CD4-positive, alpha-beta T cell (primary cell): Measurements from ENCODE around the gene KHNYN. TPM values are rescaled to one million over a fixed set of nuclear protein-coding genes. Genes with fewer than 3 reads are reported as not detected.
A peak's percentile ranks its signal among the peaks of the same experiment; 100 is the strongest.

ENCODE experiments used
- ATAC-seq: fragments of 200-7000 bp; cut with Tn5 transposase; one replicate; pipeline ENCODE4 v1.10.0; 2022; ENCODE audit warnings: mild to moderate bottlenecking; ENCODE audit not compliant: poor library complexity
- CTCF ChIA-PET: fragments of 350-600 bp; sonication (Branson Sonifier 250); formaldehyde crosslinking; loops from one replicate; lab custom pipeline; 2021; ENCODE audit warnings: antibody characterized with exemption, inconsistent platforms; lab: Charles Lee
- POLR2A ChIA-PET: fragments of 350-600 bp; sonication (Branson Sonifier 250); formaldehyde crosslinking; loops from one replicate; lab custom pipeline; 2021; ENCODE audit warnings: antibody characterized with exemption, inconsistent platforms; lab: Charles Lee
- DNase-seq, 14 experiments: peaks; one replicate each; pipeline ENCODE4 v3.0.0-alpha.2; 2013 to 2020; ENCODE audit warnings: mixed read lengths in 2 of 14
- H3K27ac ChIP-seq, 2 donors: one replicate each; pipeline versions ENCODE4 v1.5.1 to v1.7.0; 2013; ENCODE audit warnings: low read length in 2 of 2, low read depth in 1 of 2, mild to moderate bottlenecking in 1 of 2
- H3K27me3 ChIP-seq, 2 experiments: 1 replicate in 1 of 2; 2 replicates in 1 of 2; pipeline versions ENCODE4 v1.6.1 to v1.7.0; 2013; ENCODE audit warnings: low read length in 2 of 2, control low read depth in 1 of 2, mild to moderate bottlenecking in 1 of 2, moderate library complexity in 1 of 2; ENCODE audit not compliant: insufficient read depth in 2 of 2, control insufficient read depth in 1 of 2
- H3K36me3 ChIP-seq: one replicate; pipeline ENCODE4 v1.6.1; 2013; ENCODE audit warnings: low read length, control low read depth; ENCODE audit not compliant: insufficient read depth
- H3K4me1 ChIP-seq: one replicate; pipeline ENCODE4 v1.6.1; 2013; ENCODE audit warnings: low read length, control low read depth; ENCODE audit not compliant: insufficient read depth
- H3K4me3 ChIP-seq: one replicate; pipeline ENCODE4 v1.5.1; 2013; ENCODE audit warnings: mild to moderate bottlenecking, low read length, moderate library complexity
- H3K9me3 ChIP-seq, 2 experiments: 1 replicate in 1 of 2; 2 replicates in 1 of 2; pipeline versions ENCODE4 v1.6.1 to v1.7.0; 2013; ENCODE audit warnings: low read length in 2 of 2, mild to moderate bottlenecking in 2 of 2, control low read depth in 1 of 2, moderate library complexity in 1 of 2; ENCODE audit not compliant: control insufficient read depth in 1 of 2, insufficient read depth in 1 of 2
- H3K27ac Mint-ChIP-seq: one replicate; pipeline ENCODE4 v1.8.0; 2020; ENCODE audit warnings: mixed read lengths
- H3K27me3 Mint-ChIP-seq: one replicate; pipeline ENCODE4 v1.8.0; 2021; ENCODE audit warnings: mixed read lengths
- H3K36me3 Mint-ChIP-seq: one replicate; pipeline ENCODE4 v1.8.0; 2021; ENCODE audit warnings: low read depth, mixed read lengths
- H3K4me1 Mint-ChIP-seq: one replicate; pipeline ENCODE4 v1.8.0; 2021; ENCODE audit warnings: low read depth, mixed read lengths
- H3K4me3 Mint-ChIP-seq: one replicate; pipeline ENCODE4 v1.8.0; 2020; ENCODE audit warnings: mild to moderate bottlenecking, mixed read lengths
- H3K9me3 Mint-ChIP-seq: one replicate; pipeline ENCODE4 v1.8.0; 2020; ENCODE audit warnings: mixed read lengths
- CTCF ChIP-seq: fragments of 200-600 bp; IDR thresholded peaks from one replicate; pipeline ENCODE4 v1.8.0; 2022; ENCODE audit warnings: antibody characterized with exemption, mild to moderate bottlenecking
- intact Hi-C, 2 experiments: fragments of 100-400 bp; cut with DNase I in 1 of 2; cut with micrococcal nuclease in 1 of 2; formaldehyde crosslinking; loops; one replicate each; pipeline versions ENCODE4 v1.15.1 to v1.9.0; 2023 to 2025; cut with DNase I, micrococcal nuclease
- total RNA-seq, 174 experiments: library from RNA in 2 of 174; stranded (reverse) in 2 of 174; gene quantifications; one replicate each; pipeline ENCODE4 v1.2.3 and lab custom pipeline; 2021 to 2026

KHNYN gene
- total RNA-seq, 2 experiments from 2014 or later, result 170 to 173 TPM

DNA sequence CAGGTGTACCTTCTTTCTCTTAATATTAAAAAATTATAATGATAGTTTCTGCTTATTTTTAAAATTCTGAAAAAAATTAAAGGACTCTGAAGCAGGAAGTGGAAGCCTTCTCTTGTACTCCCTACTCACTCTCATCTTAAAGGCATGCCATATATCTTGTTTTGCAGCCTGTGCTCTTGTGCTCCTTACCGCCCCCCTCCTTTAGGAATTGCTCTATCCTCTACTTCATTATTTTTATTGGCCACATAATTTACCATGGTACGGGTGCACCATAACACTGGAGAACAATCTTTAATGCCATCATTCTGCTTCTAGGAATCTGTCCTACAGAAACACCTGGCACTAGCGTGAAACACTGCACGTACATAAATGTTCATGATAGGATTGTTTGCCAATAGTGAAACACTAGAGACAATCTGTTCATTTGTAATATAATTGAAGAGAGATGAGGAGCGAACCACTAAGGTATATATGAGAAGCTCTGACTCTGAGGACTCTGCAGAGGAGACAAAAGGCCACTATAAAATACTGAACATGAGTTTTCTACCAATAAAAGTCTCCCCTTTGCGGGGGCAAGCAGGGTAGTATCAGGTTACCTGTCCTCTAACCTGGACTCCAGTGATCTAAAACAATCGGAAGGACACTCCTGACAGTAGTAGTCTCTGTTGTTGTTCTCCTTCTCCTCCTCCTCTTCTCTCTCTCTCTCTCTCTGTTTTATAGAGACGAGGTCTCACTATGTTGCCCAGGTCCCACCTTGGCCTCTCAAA lies 37.2 kb upstream of the KHNYN start:
- Mint-ChIP-seq H3K4me1 (no peaks in the 10 kb centered on the region), H3K27me3 (peaks cover 24% of the 10 kb centered on the region), H3K4me3 (no peak overlapping the region), H3K9me3 (no peaks in the 10 kb centered on the region), H3K27ac (no peak overlapping the region), H3K36me3 (no peaks in the 10 kb centered on the region)
- Histone ChIP-seq H3K27me3 (peaks cover 0 to 10% of the 10 kb centered on the region in 2 experiments), H3K9me3 (no peaks in the 10 kb centered on the region), H3K27ac (no peak overlapping the region), H3K4me1 (no peaks in the 10 kb centered on the region), H3K4me3 (no peak overlapping the region), H3K36me3 (no peaks in the 10 kb centered on the region)
- DNase-seq (no peak), ATAC-seq (no peak)
- intact Hi-C loops, result no loop called here
- TF ChIP-seq CTCF, result no peak
- POLR2A ChIA-PET, result no interaction called here
- CTCF ChIA-PET, result no interaction called here

- intact Hi-C loops, result no loop called here
- peaks cover 0 to 10% of the 10 kb centered on the region in 2 experiments for H3K27me3 ChIP-seq
- Mint-ChIP-seq H3K27me3 (peaks cover 12% of the 10 kb centered on the region), H3K27ac (no peak overlapping the region), H3K36me3 (no peaks in the 10 kb centered on the region), H3K4me3 (no peak overlapping the region), H3K9me3 (no peaks in the 10 kb centered on the region), H3K4me1 (peaks cover 2% of the 10 kb centered on the region)
- no peak overlapping the region for H3K4me3 ChIP-seq
- ChIA-PET CTCF (no interaction called here), POLR2A (no interaction called here)
- no peaks in the 10 kb centered on the region for H3K9me3 ChIP-seq
- no peak for TF ChIP-seq CTCF
- no peaks in the 10 kb centered on the region for H3K36me3 ChIP-seq
- peaks cover 3% of the 10 kb centered on the region for H3K4me1 ChIP-seq
- DNase-seq (peak in 1 of 14 experiments; percentile 7), ATAC-seq (no peak)
- H3K27ac ChIP-seq, result no peak overlapping the region
Observed at GRCh38 chr14:24394275-24394674, 35.5 kb upstream of the KHNYN start.

DNA sequence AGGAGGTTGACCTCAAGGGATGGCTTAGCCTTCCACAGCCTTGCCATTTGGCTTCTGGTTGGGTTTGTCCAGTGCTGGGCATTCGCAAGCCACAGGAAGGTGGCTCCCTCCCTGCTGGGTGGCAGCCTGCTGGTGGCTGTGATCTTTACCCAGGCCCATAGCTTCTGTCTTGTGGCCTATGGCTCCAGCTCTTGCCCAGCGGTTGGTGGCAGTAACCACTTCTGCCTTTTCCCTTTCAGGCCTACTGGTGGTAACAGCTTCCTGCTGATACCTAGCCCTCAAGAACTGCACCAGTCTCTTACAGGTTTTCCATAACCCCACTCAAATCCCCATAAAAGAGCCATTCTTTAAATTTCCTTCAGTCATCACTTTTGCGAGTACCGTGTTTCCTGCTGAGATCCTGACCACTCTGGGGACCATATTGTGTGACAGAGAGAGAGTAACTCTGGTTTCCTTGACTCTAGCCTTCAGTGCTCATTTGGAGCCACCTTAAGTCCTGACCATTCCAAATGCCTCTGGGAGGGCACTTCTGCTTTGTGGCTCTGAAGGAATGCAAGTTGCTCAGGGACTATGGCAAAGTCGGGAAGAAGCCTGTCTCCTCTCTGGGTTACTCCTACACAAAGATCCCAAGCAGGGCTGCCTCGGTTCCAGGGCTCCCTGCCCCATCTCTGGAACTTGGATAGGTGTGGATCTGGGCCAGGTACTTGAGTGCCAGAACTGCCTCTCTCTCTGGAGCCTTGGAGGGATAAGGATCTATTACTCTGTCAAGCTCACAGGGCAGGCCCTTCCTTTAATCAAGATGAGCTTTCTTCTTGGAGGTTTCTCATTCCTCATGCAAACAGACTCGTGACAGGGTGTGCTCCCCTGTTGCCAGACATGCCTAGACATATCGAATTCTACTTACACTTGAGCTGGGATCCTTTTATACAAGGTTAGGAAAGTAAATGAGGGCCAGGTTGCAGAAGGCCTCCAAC lies 33.9 kb upstream of the KHNYN start:
- H3K9me3 Mint-ChIP-seq, result no peaks in the 10 kb centered on the region
- H3K27me3 Mint-ChIP-seq, result peaks cover 10% of the 10 kb centered on the region
- H3K4me3 Mint-ChIP-seq, result no peak overlapping the region
- no peak for TF ChIP-seq CTCF
- no peak overlapping the region for H3K27ac ChIP-seq
- ChIA-PET CTCF (interaction anchor here (0.9 to 1.5 kb wide), 3 partner anchors 16 to 63 kb away, joined by 3 to 5 read pairs (median 4); no protein-coding TSS in a partner anchor), POLR2A (interaction anchor here (1.4 kb wide), 1 partner anchor 34 kb away, joined by 4 read pairs; the partner anchor contains the start of genes CBLN3 and KHNYN)
- peaks cover 8% of the 10 kb centered on the region for H3K4me1 ChIP-seq
- no peaks in the 10 kb centered on the region for H3K9me3 ChIP-seq
- H3K36me3 Mint-ChIP-seq, result no peaks in the 10 kb centered on the region
- H3K36me3 ChIP-seq, result no peaks in the 10 kb centered on the region
- H3K27me3 ChIP-seq, result peaks cover 6 to 8% of the 10 kb centered on the region in 2 experiments
- DNase-seq, result peak in 1 of 14 experiments; percentile 7
- H3K4me1 Mint-ChIP-seq, result peaks cover 8% of the 10 kb centered on the region
- intact Hi-C loops, result no loop called here
- H3K27ac Mint-ChIP-seq, result no peak overlapping the region
- no peak overlapping the region for H3K4me3 ChIP-seq
- ATAC-seq, result no peak
